Liver (tissue), 9 donors: Measurements from ENCODE around the gene MYH11. TPM values are rescaled to one million over a fixed set of nuclear protein-coding genes. Genes with fewer than 3 reads are reported as not detected.

Source experiments
- DNase-seq: peaks from one replicate; pipeline ENCODE4 v3.0.0-alpha.2; 2017; ENCODE audit warnings: low spot score
- H3K27ac ChIP-seq, 2 donors: one replicate each; pipeline ENCODE4 v1.7.0; 2013; ENCODE audit warnings: inconsistent platforms in 2 of 2, low read length in 2 of 2, control low read depth in 1 of 2, low read depth in 1 of 2, mild to moderate bottlenecking in 1 of 2
- H3K27me3 ChIP-seq, 4 donors: one replicate each; pipeline versions ENCODE4 v1.6.1 to v1.7.0; 2013; ENCODE audit warnings: low read length in 3 of 4, inconsistent platforms in 1 of 4, mild to moderate bottlenecking in 1 of 4, moderate library complexity in 1 of 4; ENCODE audit not compliant: control insufficient read depth in 4 of 4, insufficient read depth in 4 of 4
- H3K36me3 ChIP-seq, 4 donors: one replicate each; pipeline versions ENCODE4 v1.6.1 to v1.7.0; 2013; ENCODE audit warnings: low read length in 3 of 4, mild to moderate bottlenecking in 3 of 4, low read depth in 1 of 4, moderate library complexity in 1 of 4; ENCODE audit not compliant: control insufficient read depth in 4 of 4, insufficient read depth in 3 of 4
- H3K4me1 ChIP-seq, 4 donors: one replicate each; pipeline versions ENCODE4 v1.6.1 to v1.7.0; 2013; ENCODE audit warnings: low read length in 3 of 4, mild to moderate bottlenecking in 3 of 4, moderate library complexity in 1 of 4; ENCODE audit not compliant: control insufficient read depth in 4 of 4, insufficient read depth in 4 of 4
- H3K4me3 ChIP-seq, 3 donors: one replicate each; pipeline versions ENCODE4 v1.6.1 to v1.7.0; 2013; ENCODE audit warnings: low read length in 3 of 3, control low read depth in 1 of 3, low read depth in 1 of 3, mild to moderate bottlenecking in 1 of 3
- H3K9ac ChIP-seq, 2 donors: one replicate each; pipeline ENCODE4 v1.7.0; 2013; ENCODE audit warnings: low read length in 2 of 2, mild to moderate bottlenecking in 2 of 2, moderate library complexity in 2 of 2, control low read depth in 1 of 2, low read depth in 1 of 2
- H3K9me3 ChIP-seq, 4 donors: one replicate each; pipeline versions ENCODE4 v1.6.1 to v1.7.0; 2013; ENCODE audit warnings: low read length in 3 of 4; ENCODE audit not compliant: control insufficient read depth in 4 of 4
- FOXA1 ChIP-seq: IDR thresholded peaks from 2 replicates; pipeline ENCODE4 v1.6.1; 2016; ENCODE audit warnings: antibody characterized with exemption
- GABPA ChIP-seq, 2 donors: IDR thresholded peaks in 1 of 2; conservative IDR thresholded peaks in 1 of 2; 2 replicates each; pipeline ENCODE4 v1.6.1; 2016; ENCODE audit warnings: antibody characterized with exemption in 2 of 2, mild to moderate bottlenecking in 1 of 2, moderate library complexity in 1 of 2
- HNF4A ChIP-seq, 2 donors: conservative IDR thresholded peaks; 2 replicates each; pipeline ENCODE4 v1.6.1; 2016; ENCODE audit warnings: antibody characterized with exemption in 2 of 2, mild to moderate bottlenecking in 2 of 2
- JUND ChIP-seq, 2 donors: IDR thresholded peaks; 2 replicates each; pipeline ENCODE4 v1.6.1; 2016; ENCODE audit warnings: antibody characterized with exemption in 2 of 2
- NR2F2 ChIP-seq: IDR thresholded peaks from 2 replicates; pipeline ENCODE4 v1.6.1; 2016; ENCODE audit warnings: antibody characterized with exemption
- RAD21 ChIP-seq, 2 donors: IDR thresholded peaks; 2 replicates each; pipeline ENCODE4 v1.6.1; 2016; ENCODE audit warnings: antibody characterized with exemption in 2 of 2, mild to moderate bottlenecking in 2 of 2
- RXRA ChIP-seq, 2 donors: IDR thresholded peaks; 2 replicates each; pipeline ENCODE4 v1.6.1; 2017 to 2018; ENCODE audit warnings: antibody characterized with exemption in 2 of 2, mild to moderate bottlenecking in 1 of 2
- YY1 ChIP-seq: IDR thresholded peaks from 2 replicates; pipeline ENCODE4 v1.6.1; 2016; ENCODE audit warnings: antibody characterized with exemption, mild to moderate bottlenecking
- WGBS: extraction: QIAGEN DNeasy Blood & Tissue Kit; methylation state at CpG from one replicate; pipeline ENCODE4 v1.1.7; 2013; 5-methylcytosine and 5-hydroxymethylcytosine counted together
- polyA plus RNA-seq, 2 donors: library from polyadenylated mRNA; stranded (reverse) in 1 of 2; unstranded in 1 of 2; fragments of 200-250 nt in 1 of 2; fragments of >200 nt in 1 of 2; fragmentation: Nextera tagmentation in 1 of 2; extraction: Ambion mirVana in 1 of 2; gene quantifications; one replicate each; pipeline versions ENCODE4 v1.2.1 to v1.2.3, GENCODE V29; 2013 to 2015
- total RNA-seq, 2 donors: library from RNA; depleted of rRNA; stranded (reverse); fragments of >200 nt; gene quantifications; one replicate each; pipeline ENCODE4 v1.2.3, GENCODE V29; 2014
- TF ChIP-seq, protein P1 (sequence below): IDR thresholded peaks from 2 replicates; pipeline ENCODE4 v1.6.1; 2016; ENCODE audit warnings: antibody characterized with exemption
- TF ChIP-seq, protein P2 (sequence below): fragments of 150-350 bp; IDR thresholded peaks from 2 replicates; pipeline ENCODE4 v1.5.1; 2017; ENCODE audit warnings: improper control_type of control experiment, low read depth, low read length; ENCODE audit not compliant: missing input control
- TF ChIP-seq, protein P3 (sequence below): IDR thresholded peaks from 2 replicates; pipeline ENCODE4 v1.6.1; 2016; ENCODE audit warnings: antibody characterized with exemption
- TF ChIP-seq, protein P4 (sequence below): IDR thresholded peaks from 2 replicates; pipeline ENCODE4 v1.6.1; 2016; ENCODE audit warnings: antibody characterized with exemption
- donor health status: healthy.
- donor health status: healthy.
- donor health status: healthy.
- donor health status: healthy.
- donor health status: healthy.

The MYH11 gene
- total RNA-seq (10 to 100 TPM in 1 of 2 donors, under 1 TPM in 1; 0.51 to 33.7 TPM), polyA plus RNA-seq (1 to 10 TPM; 1.1 to 6.9 TPM)

DNA sequence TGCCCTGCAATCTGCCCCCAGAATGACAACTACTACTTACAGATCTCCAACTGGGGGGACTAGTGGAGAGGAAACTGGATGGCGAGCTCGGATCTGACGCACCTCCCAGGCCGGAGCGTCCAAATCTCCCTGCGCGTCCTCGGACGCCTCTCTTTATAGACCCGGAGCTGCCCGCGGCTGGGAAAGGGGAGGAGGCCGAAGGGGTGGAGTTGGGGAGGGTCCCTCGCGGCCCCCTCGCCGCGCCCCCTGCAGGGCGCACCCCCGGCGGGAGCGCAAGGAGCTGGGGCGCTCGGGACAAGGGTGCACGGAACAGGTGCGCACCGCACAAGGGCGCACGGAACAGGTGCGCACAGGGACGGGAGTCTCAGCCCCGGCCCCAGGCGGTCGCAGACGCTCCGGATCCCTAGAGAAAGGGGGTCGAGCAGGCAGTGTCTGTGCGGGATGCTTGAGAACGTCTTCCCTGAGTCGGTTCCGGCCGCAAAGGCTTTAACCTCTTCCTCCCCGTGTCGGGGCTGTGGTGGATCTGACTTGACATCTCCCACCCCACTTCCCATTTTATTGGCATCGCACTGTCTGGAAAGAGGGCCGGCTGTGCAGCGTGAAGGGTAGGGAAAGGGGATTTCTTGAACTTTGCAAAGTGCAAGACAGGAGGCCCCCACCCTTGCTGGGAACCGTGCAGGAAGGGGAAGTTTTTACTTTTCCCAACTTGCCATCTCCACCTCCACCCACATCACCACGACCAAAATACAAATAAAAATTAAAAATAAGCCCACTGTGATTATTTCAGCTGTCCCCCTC is at the start of gene MYH11:
Gene MYH11, minus strand, starts transcription at position 128 of the 798 bp plus-strand sequence. CDS start 18,776 bp downstream, outside the sequence.
- no peak for DNase-seq
- H3K4me3 ChIP-seq: peak within 1 kb of the TSS in 2 of 3 donors; percentile 5 to 38
- 2% methylated on average over 49 of the region's 49 CpGs for WGBS
- H3K27ac ChIP-seq: no peak within 1 kb of the TSS
- peaks cover 0 to 6% (median 2%) of the 10 kb centered on the region in 4 donors for H3K4me1 ChIP-seq
- no peaks in the 10 kb centered on the region for H3K36me3 ChIP-seq
- H3K9me3 ChIP-seq: no peaks in the 10 kb centered on the region
- no peak within 1 kb of the TSS for H3K9ac ChIP-seq
- TF ChIP-seq YY1 (no peak), RXRA (IDR thresholded peaks at IDR 0.05) (no peak), FOXA1 (no peak)
- TF ChIP-seq, protein P1, sequence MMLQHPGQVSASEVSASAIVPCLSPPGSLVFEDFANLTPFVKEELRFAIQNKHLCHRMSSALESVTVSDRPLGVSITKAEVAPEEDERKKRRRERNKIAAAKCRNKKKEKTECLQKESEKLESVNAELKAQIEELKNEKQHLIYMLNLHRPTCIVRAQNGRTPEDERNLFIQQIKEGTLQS: no peak
- TF ChIP-seq, protein P2, sequence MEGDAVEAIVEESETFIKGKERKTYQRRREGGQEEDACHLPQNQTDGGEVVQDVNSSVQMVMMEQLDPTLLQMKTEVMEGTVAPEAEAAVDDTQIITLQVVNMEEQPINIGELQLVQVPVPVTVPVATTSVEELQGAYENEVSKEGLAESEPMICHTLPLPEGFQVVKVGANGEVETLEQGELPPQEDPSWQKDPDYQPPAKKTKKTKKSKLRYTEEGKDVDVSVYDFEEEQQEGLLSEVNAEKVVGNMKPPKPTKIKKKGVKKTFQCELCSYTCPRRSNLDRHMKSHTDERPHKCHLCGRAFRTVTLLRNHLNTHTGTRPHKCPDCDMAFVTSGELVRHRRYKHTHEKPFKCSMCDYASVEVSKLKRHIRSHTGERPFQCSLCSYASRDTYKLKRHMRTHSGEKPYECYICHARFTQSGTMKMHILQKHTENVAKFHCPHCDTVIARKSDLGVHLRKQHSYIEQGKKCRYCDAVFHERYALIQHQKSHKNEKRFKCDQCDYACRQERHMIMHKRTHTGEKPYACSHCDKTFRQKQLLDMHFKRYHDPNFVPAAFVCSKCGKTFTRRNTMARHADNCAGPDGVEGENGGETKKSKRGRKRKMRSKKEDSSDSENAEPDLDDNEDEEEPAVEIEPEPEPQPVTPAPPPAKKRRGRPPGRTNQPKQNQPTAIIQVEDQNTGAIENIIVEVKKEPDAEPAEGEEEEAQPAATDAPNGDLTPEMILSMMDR: no peak
- TF ChIP-seq, protein P3, sequence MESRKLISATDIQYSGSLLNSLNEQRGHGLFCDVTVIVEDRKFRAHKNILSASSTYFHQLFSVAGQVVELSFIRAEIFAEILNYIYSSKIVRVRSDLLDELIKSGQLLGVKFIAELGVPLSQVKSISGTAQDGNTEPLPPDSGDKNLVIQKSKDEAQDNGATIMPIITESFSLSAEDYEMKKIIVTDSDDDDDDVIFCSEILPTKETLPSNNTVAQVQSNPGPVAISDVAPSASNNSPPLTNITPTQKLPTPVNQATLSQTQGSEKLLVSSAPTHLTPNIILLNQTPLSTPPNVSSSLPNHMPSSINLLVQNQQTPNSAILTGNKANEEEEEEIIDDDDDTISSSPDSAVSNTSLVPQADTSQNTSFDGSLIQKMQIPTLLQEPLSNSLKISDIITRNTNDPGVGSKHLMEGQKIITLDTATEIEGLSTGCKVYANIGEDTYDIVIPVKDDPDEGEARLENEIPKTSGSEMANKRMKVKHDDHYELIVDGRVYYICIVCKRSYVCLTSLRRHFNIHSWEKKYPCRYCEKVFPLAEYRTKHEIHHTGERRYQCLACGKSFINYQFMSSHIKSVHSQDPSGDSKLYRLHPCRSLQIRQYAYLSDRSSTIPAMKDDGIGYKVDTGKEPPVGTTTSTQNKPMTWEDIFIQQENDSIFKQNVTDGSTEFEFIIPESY: no peak
- peaks cover 0 to 12% (median 4%) of the 10 kb centered on the region in 4 donors for H3K27me3 ChIP-seq

DNA sequence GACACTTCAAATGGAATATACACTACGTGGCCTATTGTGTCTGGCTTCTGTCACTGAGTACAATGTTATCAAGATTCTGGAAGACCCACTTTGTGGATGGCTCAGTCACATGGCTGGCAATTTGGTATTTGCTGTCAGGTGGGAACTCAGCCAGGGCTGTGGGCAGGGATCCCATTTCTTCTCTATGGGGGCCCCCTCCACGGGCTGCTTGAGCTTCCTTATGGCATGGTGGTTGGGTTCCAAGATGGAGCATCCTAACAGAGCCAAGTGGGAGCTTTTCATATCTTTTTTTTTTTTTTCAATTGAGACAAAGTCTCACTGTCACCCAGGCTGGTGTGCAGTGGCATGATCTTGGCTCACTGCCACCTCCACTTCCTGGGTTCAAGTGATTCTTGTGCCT is 49.6 kb upstream of the MYH11 start:
- H3K4me3 ChIP-seq: no peak overlapping the region
- no peaks in the 10 kb centered on the region for H3K36me3 ChIP-seq
- no peaks in the 10 kb centered on the region for H3K27me3 ChIP-seq
- no peak overlapping the region for H3K9ac ChIP-seq
- H3K9me3 ChIP-seq: peaks cover 0 to 2% (median 0%) of the 10 kb centered on the region in 4 donors
- H3K27ac ChIP-seq: no peak overlapping the region
- no peak for DNase-seq
- 74% methylated on average over 2 of the region's 2 CpGs for WGBS
- no peaks in the 10 kb centered on the region for H3K4me1 ChIP-seq
- TF ChIP-seq, protein P1: no peak
- TF ChIP-seq GABPA (IDR thresholded peaks at IDR 0.05 in 1 of 2, conservative IDR thresholded peaks at IDR 0.05 in 1 of 2) (no peak), NR2F2 (no peak), HNF4A (conservative IDR thresholded peaks at IDR 0.05) (no peak), JUND (IDR thresholded peaks at IDR 0.05) (no peak), YY1 (no peak), RAD21 (IDR thresholded peaks at IDR 0.05) (no peak)
- TF ChIP-seq, protein P4, sequence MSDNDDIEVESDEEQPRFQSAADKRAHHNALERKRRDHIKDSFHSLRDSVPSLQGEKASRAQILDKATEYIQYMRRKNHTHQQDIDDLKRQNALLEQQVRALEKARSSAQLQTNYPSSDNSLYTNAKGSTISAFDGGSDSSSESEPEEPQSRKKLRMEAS: no peak
